MCF 10A (cell line): ENCODE data around the gene IGF1. TPM values are rescaled to one million over a fixed set of nuclear protein-coding genes. Genes with fewer than 3 reads are reported as not detected.

ENCODE experiments used
- BruUV-seq: library from RNA; stranded (reverse); fragments of 400-500 nt; replicated peaks from 2 replicates; lab custom pipeline; 2021; lab: Mats Ljungman, UMichigan
- CTCF ChIA-PET: fragments of 300-600 bp; sonication (Branson Sonifier 250); formaldehyde crosslinking; extraction: SDS; loops from one replicate; lab custom pipeline; 2021; ENCODE audit warnings: antibody characterized with exemption, inconsistent platforms; lab: Yijun Ruan, JAX
- POLR2A ChIA-PET: fragments of 300-600, 350-650 bp; sonication (Branson Sonifier 250); formaldehyde crosslinking; extraction: SDS; loops from one replicate; lab custom pipeline; 2020; ENCODE audit warnings: antibody characterized with exemption, inconsistent platforms; lab: Yijun Ruan, JAX
- DNase-seq: peaks from one replicate; pipeline ENCODE4 v3.0.0-alpha.2; 2018; ENCODE audit not compliant: unreplicated experiment
- H3K27ac Mint-ChIP-seq: one replicate; pipeline ENCODE4 v1.8.0; 2022; ENCODE audit warnings: mild to moderate bottlenecking, low read depth, mixed read lengths; ENCODE audit not compliant: unreplicated experiment
- H3K27me3 Mint-ChIP-seq: one replicate; pipeline ENCODE4 v1.8.0; 2022; ENCODE audit warnings: mixed read lengths; ENCODE audit not compliant: insufficient read depth, unreplicated experiment
- H3K36me3 Mint-ChIP-seq: one replicate; pipeline ENCODE4 v1.8.0; 2022; ENCODE audit warnings: mild to moderate bottlenecking, moderate library complexity, mixed read lengths; ENCODE audit not compliant: insufficient read depth, unreplicated experiment
- H3K4me1 Mint-ChIP-seq: one replicate; pipeline ENCODE4 v1.8.0; 2022; ENCODE audit warnings: mixed read lengths; ENCODE audit not compliant: insufficient read depth, unreplicated experiment
- H3K4me3 Mint-ChIP-seq: one replicate; pipeline ENCODE4 v1.8.0; 2022; ENCODE audit warnings: mild to moderate bottlenecking, moderate library complexity, mixed read lengths; ENCODE audit not compliant: unreplicated experiment
- H3K9me3 Mint-ChIP-seq: one replicate; pipeline ENCODE4 v1.8.0; 2022; ENCODE audit warnings: mixed read lengths; ENCODE audit not compliant: unreplicated experiment
- CTCF ChIP-seq: fragments of 200-600 bp; IDR thresholded peaks from one replicate; pipeline ENCODE4 v1.8.0; 2022; ENCODE audit warnings: antibody characterized with exemption, mild to moderate bottlenecking; ENCODE audit not compliant: unreplicated experiment
- intact Hi-C: fragments of 100-400 bp; cut with micrococcal nuclease; formaldehyde crosslinking; loops from 2 replicates; pipeline ENCODE4 v1.14.1; 2022
- total RNA-seq: library from RNA; stranded (reverse); gene quantifications from 2 replicates; pipeline ENCODE4 v1.2.3, GENCODE V29; 2022

Gene IGF1
- total RNA-seq, 1 experiment from 2014 or later: not detected

- H3K4me3 Mint-ChIP-seq: no peak overlapping the region
- H3K27me3 Mint-ChIP-seq: no peaks in the 10 kb centered on the region
- ChIA-PET POLR2A (interaction anchor here (0.6 kb wide), 1 partner anchor 368 kb away, joined by 3 read pairs; no protein-coding TSS in a partner anchor), CTCF (interaction anchor here (0.5 to 1.6 kb wide), 3 partner anchors 10 to 336 kb away, joined by 3 to 6 read pairs (median 3); no protein-coding TSS in a partner anchor)
- DNase-seq: peak; percentile 67
- no peaks in the 10 kb centered on the region for H3K36me3 Mint-ChIP-seq
- peaks cover 9% of the 10 kb centered on the region for H3K4me1 Mint-ChIP-seq
- no peak overlapping the region for H3K27ac Mint-ChIP-seq
- BruUV-seq: no TSS peak
- no peaks in the 10 kb centered on the region for H3K9me3 Mint-ChIP-seq
- intact Hi-C loops: no loop called here
- no peak for TF ChIP-seq CTCF
Observed at GRCh38 chr12:102474438-102475064, 5.8 kb downstream of the IGF1 start.

DNA sequence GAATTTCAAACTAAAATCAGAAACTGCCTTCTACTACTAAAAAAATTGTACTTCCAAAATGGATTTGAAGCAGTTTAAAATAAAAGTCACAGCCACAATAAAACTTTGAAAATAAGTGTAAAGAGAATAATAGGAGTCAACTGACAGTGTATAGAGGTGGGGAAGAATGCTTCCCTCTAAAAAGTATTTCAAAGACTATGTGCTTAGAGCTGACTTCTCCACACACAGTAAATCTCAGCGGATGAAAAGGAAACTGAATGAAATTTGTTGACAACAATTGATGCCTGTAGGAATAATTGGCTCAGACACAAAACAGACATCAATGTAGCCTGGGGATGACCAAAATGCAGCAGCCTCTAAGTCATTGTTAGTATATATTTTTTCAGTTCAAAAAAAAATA, 7.9 kb downstream of the IGF1 start:
- intact Hi-C loops: no loop called here
- H3K4me1 Mint-ChIP-seq: peaks cover 9% of the 10 kb centered on the region
- H3K36me3 Mint-ChIP-seq: no peaks in the 10 kb centered on the region
- no TSS peak for BruUV-seq
- H3K27ac Mint-ChIP-seq: no peak overlapping the region
- TF ChIP-seq CTCF: no peak
- DNase-seq: no peak
- ChIA-PET POLR2A (no interaction called here), CTCF (interaction anchor here (1.3 to 5.3 kb wide), 2 partner anchors 12 to 13 kb away, joined by 3 to 33 read pairs; no protein-coding TSS in a partner anchor)
- H3K4me3 Mint-ChIP-seq: no peak overlapping the region
- H3K9me3 Mint-ChIP-seq: no peaks in the 10 kb centered on the region
- H3K27me3 Mint-ChIP-seq: no peaks in the 10 kb centered on the region

- Mint-ChIP-seq H3K4me1 (peaks cover 9% of the 10 kb centered on the region), H3K27ac (no peak overlapping the region), H3K36me3 (no peaks in the 10 kb centered on the region), H3K9me3 (no peaks in the 10 kb centered on the region), H3K27me3 (no peaks in the 10 kb centered on the region), H3K4me3 (no peak overlapping the region)
- intact Hi-C loops: no loop called here
- ChIA-PET POLR2A (interaction anchor here (1.4 kb wide), 1 partner anchor 10 kb away, joined by 3 read pairs; no protein-coding TSS in a partner anchor), CTCF (interaction anchor here (0.8 to 5.3 kb wide), 6 partner anchors 11 to 302 kb away, joined by 3 to 33 read pairs (median 4); no protein-coding TSS in a partner anchor)
- BruUV-seq: no TSS peak
- no peak for DNase-seq
- no peak for TF ChIP-seq CTCF
Observed at GRCh38 chr12:102471556-102471955, 8.8 kb downstream of the IGF1 start.

DNA sequence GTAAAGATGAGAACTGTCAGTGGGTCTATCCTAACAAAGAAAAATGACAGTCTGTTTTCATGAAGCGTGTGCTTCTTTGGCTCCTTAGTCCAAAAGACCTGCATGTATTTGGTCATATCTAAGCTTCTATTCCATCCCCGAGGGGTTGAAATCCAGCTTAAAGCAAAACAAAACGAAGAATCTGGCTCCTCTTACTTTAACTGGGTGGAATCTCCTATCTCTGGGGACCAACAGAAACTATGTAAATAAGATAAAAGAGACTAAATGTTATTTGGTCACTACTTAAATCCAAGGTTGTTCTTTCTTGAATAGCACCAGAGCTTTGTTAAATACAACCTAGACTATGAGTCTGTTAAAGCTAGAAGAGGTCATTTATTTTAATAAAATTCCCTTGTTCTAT, 9.4 kb downstream of the IGF1 start:
- BruUV-seq: no TSS peak
- CTCF ChIA-PET: interaction anchor here (1.1 to 5.3 kb wide), 4 partner anchors 12 to 302 kb away, joined by 3 to 33 read pairs (median 6); no protein-coding TSS in a partner anchor
- H3K27ac Mint-ChIP-seq: no peak overlapping the region
- H3K9me3 Mint-ChIP-seq: no peaks in the 10 kb centered on the region
- intact Hi-C loops: no loop called here
- H3K4me1 Mint-ChIP-seq: peaks cover 9% of the 10 kb centered on the region
- H3K27me3 Mint-ChIP-seq: no peaks in the 10 kb centered on the region
- TF ChIP-seq CTCF: no peak
- H3K36me3 Mint-ChIP-seq: no peaks in the 10 kb centered on the region
- DNase-seq: no peak
- H3K4me3 Mint-ChIP-seq: no peak overlapping the region
- POLR2A ChIA-PET: interaction anchor here (1.4 kb wide), 1 partner anchor 11 kb away, joined by 3 read pairs; no protein-coding TSS in a partner anchor
